ENCODE data around the gene LRP1-AS.

Gene LRP1-AS

GRCh38 chr12:57168058-57168457 lies 20.6 kb upstream of the LRP1-AS start:
- no peaks in the 10 kb centered on the region for H3K27me3 ChIP-seq (replicated peaks)
- no peak for TF ChIP-seq CTCF (IDR thresholded peaks at IDR 0.05; ENCODE audit: low read depth, low read length, missing control alignments)
- DNase-seq = no peak
- in situ Hi-C loops (cut with HindIII; ENCODE audit: low pct_ligation_motif_present, low sequenced_read_pairs) = no loop called here
- no peak overlapping the region for H3K27ac ChIP-seq
- H3K4me3 ChIP-seq (ENCODE audit: low read depth, low read length) = no peak overlapping the region
- H3K36me3 ChIP-seq (replicated peaks) = peaks cover 62% of the 10 kb centered on the region

- TF ChIP-seq CTCF (IDR thresholded peaks at IDR 0.05; ENCODE audit: low read depth, low read length, missing control alignments) = no peak
- Histone ChIP-seq H3K27me3 (replicated peaks) (no peaks in the 10 kb centered on the region), H3K4me3 (ENCODE audit: low read depth, low read length) (no peak overlapping the region), H3K27ac (peak overlapping the region; percentile 9), H3K36me3 (replicated peaks) (peaks cover 70% of the 10 kb centered on the region)
- DNase-seq = peak; percentile 68
- in situ Hi-C loops (cut with HindIII; ENCODE audit: low pct_ligation_motif_present, low sequenced_read_pairs) = no loop called here
Observed at GRCh38 chr12:57166971-57167371, 19.6 kb upstream of the LRP1-AS start.

- H3K36me3 ChIP-seq (replicated peaks) = peaks cover 77% of the 10 kb centered on the region
- H3K4me3 ChIP-seq (ENCODE audit: low read depth, low read length) = no peak overlapping the region
- no peak for TF ChIP-seq CTCF (IDR thresholded peaks at IDR 0.05; ENCODE audit: low read depth, low read length, missing control alignments)
- in situ Hi-C loops (cut with HindIII; ENCODE audit: low pct_ligation_motif_present, low sequenced_read_pairs) = no loop called here
- H3K27ac ChIP-seq = no peak overlapping the region
- no peak for DNase-seq
- H3K27me3 ChIP-seq (replicated peaks) = no peaks in the 10 kb centered on the region
Observed at GRCh38 chr12:57165741-57166140, 18.3 kb upstream of the LRP1-AS start.

- in situ Hi-C loops (cut with HindIII; ENCODE audit: low pct_ligation_motif_present, low sequenced_read_pairs) = no loop called here
- H3K27ac ChIP-seq = no peak overlapping the region
- peak; percentile 39 for DNase-seq
- no peak overlapping the region for H3K4me3 ChIP-seq (ENCODE audit: low read depth, low read length)
- H3K36me3 ChIP-seq (replicated peaks) = peaks cover 81% of the 10 kb centered on the region
- H3K27me3 ChIP-seq (replicated peaks) = no peaks in the 10 kb centered on the region
- no peak for TF ChIP-seq CTCF (IDR thresholded peaks at IDR 0.05; ENCODE audit: low read depth, low read length, missing control alignments)
Observed at GRCh38 chr12:57164966-57165625, 17.7 kb upstream of the LRP1-AS start.

GRCh38 chr12:57164454-57164853 lies 17.0 kb upstream of the LRP1-AS start:
- no peak for DNase-seq
- Histone ChIP-seq H3K4me3 (ENCODE audit: low read depth, low read length) (no peak overlapping the region), H3K27me3 (replicated peaks) (no peaks in the 10 kb centered on the region), H3K36me3 (replicated peaks) (peaks cover 81% of the 10 kb centered on the region), H3K27ac (no peak overlapping the region)
- no peak for TF ChIP-seq CTCF (IDR thresholded peaks at IDR 0.05; ENCODE audit: low read depth, low read length, missing control alignments)
- in situ Hi-C loops (cut with HindIII; ENCODE audit: low pct_ligation_motif_present, low sequenced_read_pairs) = no loop called here

GRCh38 chr12:57162553-57163125 lies 15.2 kb upstream of the LRP1-AS start:
- Histone ChIP-seq H3K4me3 (ENCODE audit: low read depth, low read length) (no peak overlapping the region), H3K27ac (no peak overlapping the region), H3K36me3 (replicated peaks) (peaks cover 84% of the 10 kb centered on the region), H3K27me3 (replicated peaks) (no peaks in the 10 kb centered on the region)
- in situ Hi-C loops (cut with HindIII; ENCODE audit: low pct_ligation_motif_present, low sequenced_read_pairs) = no loop called here
- DNase-seq = no peak
- TF ChIP-seq CTCF (IDR thresholded peaks at IDR 0.05; ENCODE audit: low read depth, low read length, missing control alignments) = no peak
